HEK293 (cell line): ENCODE data around the gene PACS2.
"Not testable (repeated sequence)": the region's sequence is repeated elsewhere in the genome, so short reads cannot be mapped to it uniquely, and the experiment has no call there.

Experiments
- BCL11B ChIP-seq: fragments of 450-650 bp; formaldehyde crosslinking; IDR thresholded peaks from 2 replicates; pipeline ENCODE4 v1.5.1; 2016; ENCODE audit warnings: low read depth, missing biosample characterization, missing genetic modification characterization
- CTCF ChIP-seq: fragments of 450-650 bp; formaldehyde crosslinking; IDR thresholded peaks from 2 replicates; pipeline ENCODE4 v1.5.1; 2016; ENCODE audit warnings: missing biosample characterization, missing genetic modification characterization
- KLF9 ChIP-seq: fragments of 450-650 bp; formaldehyde crosslinking; IDR thresholded peaks from 2 replicates; pipeline ENCODE4 v1.5.1; 2016; ENCODE audit warnings: missing biosample characterization, missing genetic modification characterization, low read depth
- ZBTB10 ChIP-seq: fragments of 450-650 bp; formaldehyde crosslinking; IDR thresholded peaks from 2 replicates; pipeline ENCODE4 v1.5.1; 2016; ENCODE audit warnings: missing biosample characterization, missing genetic modification characterization
- ZBTB11 ChIP-seq: fragments of 450-650 bp; formaldehyde crosslinking; conservative IDR thresholded peaks from 2 replicates; pipeline ENCODE4 v1.5.1; 2016; ENCODE audit warnings: low read depth, missing biosample characterization, missing genetic modification characterization
- ZFP69B ChIP-seq: fragments of 450-650 bp; formaldehyde crosslinking; IDR thresholded peaks from 2 replicates; pipeline ENCODE4 v1.5.1; 2016; ENCODE audit warnings: missing biosample characterization, missing genetic modification characterization
- ZNF558 ChIP-seq: fragments of 450-650 bp; formaldehyde crosslinking; IDR thresholded peaks from 2 replicates; pipeline ENCODE4 v1.5.1; 2016; ENCODE audit warnings: missing biosample characterization, missing genetic modification characterization
- ZNF660 ChIP-seq: fragments of 450-650 bp; IDR thresholded peaks from 2 replicates; pipeline ENCODE4 v1.5.1; 2018; ENCODE audit warnings: missing biosample characterization, mild to moderate bottlenecking, missing genetic modification characterization
- ZNF792 ChIP-seq: fragments of 450-650 bp; formaldehyde crosslinking; IDR thresholded peaks from 2 replicates; pipeline ENCODE4 v1.5.1; 2016; ENCODE audit warnings: missing biosample characterization, missing genetic modification characterization
- TF ChIP-seq, protein P1 (sequence below): fragments of 450-650 bp; formaldehyde crosslinking; IDR thresholded peaks from 2 replicates; pipeline ENCODE4 v1.5.1; 2016; ENCODE audit warnings: missing biosample characterization, missing genetic modification characterization
- TF ChIP-seq, protein P2 (sequence below): sonication (generic); formaldehyde crosslinking; IDR thresholded peaks from 2 replicates; pipeline ENCODE4 v1.8.1; 2022; ENCODE audit warnings: mild to moderate bottlenecking, moderate library complexity, missing genetic modification reagents
- TF ChIP-seq, protein P3 (sequence below): fragments of 450-650 bp; formaldehyde crosslinking; IDR thresholded peaks from 2 replicates; pipeline ENCODE4 v1.5.1; 2016; ENCODE audit warnings: missing biosample characterization, missing genetic modification characterization

DNA sequence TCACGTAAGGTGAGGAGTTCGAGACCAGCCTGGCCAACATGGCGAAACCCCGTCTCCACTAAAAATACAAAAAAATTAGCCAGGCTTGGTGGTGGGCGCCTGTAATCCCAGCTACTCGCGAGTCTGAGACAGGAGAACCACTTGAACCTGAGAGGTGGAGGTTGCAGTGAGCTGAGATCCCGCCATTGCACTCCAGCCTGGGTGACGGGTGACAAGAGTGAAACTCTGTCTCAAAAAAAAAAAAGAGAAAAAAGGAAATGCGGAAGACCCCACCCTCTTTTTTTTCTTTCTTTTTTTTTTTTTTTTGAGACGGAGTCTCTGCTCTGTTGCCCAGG lies 12.7 kb upstream of the PACS2 start:
- not testable (repeated sequence) for TF ChIP-seq CTCF (tag by site-specific recombination); ZFP69B; KLF9 (tag by site-specific recombination); ZNF558; ZBTB11 (tag by site-specific recombination); ZNF792 (tag by site-specific recombination); ZNF660 (tag by site-specific recombination); BCL11B (tag by site-specific recombination); ZBTB10 (tag by site-specific recombination)
- TF ChIP-seq, protein P1, sequence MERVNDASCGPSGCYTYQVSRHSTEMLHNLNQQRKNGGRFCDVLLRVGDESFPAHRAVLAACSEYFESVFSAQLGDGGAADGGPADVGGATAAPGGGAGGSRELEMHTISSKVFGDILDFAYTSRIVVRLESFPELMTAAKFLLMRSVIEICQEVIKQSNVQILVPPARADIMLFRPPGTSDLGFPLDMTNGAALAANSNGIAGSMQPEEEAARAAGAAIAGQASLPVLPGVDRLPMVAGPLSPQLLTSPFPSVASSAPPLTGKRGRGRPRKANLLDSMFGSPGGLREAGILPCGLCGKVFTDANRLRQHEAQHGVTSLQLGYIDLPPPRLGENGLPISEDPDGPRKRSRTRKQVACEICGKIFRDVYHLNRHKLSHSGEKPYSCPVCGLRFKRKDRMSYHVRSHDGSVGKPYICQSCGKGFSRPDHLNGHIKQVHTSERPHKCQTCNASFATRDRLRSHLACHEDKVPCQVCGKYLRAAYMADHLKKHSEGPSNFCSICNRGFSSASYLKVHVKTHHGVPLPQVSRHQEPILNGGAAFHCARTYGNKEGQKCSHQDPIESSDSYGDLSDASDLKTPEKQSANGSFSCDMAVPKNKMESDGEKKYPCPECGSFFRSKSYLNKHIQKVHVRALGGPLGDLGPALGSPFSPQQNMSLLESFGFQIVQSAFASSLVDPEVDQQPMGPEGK (tag by site-specific recombination), result not testable (repeated sequence)
- TF ChIP-seq, protein P2, sequence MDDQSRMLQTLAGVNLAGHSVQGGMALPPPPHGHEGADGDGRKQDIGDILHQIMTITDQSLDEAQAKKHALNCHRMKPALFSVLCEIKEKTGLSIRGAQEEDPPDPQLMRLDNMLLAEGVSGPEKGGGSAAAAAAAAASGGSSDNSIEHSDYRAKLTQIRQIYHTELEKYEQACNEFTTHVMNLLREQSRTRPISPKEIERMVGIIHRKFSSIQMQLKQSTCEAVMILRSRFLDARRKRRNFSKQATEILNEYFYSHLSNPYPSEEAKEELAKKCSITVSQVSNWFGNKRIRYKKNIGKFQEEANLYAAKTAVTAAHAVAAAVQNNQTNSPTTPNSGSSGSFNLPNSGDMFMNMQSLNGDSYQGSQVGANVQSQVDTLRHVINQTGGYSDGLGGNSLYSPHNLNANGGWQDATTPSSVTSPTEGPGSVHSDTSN (CRISPR knock-in tag), result not testable (repeated sequence)
- TF ChIP-seq, protein P3, sequence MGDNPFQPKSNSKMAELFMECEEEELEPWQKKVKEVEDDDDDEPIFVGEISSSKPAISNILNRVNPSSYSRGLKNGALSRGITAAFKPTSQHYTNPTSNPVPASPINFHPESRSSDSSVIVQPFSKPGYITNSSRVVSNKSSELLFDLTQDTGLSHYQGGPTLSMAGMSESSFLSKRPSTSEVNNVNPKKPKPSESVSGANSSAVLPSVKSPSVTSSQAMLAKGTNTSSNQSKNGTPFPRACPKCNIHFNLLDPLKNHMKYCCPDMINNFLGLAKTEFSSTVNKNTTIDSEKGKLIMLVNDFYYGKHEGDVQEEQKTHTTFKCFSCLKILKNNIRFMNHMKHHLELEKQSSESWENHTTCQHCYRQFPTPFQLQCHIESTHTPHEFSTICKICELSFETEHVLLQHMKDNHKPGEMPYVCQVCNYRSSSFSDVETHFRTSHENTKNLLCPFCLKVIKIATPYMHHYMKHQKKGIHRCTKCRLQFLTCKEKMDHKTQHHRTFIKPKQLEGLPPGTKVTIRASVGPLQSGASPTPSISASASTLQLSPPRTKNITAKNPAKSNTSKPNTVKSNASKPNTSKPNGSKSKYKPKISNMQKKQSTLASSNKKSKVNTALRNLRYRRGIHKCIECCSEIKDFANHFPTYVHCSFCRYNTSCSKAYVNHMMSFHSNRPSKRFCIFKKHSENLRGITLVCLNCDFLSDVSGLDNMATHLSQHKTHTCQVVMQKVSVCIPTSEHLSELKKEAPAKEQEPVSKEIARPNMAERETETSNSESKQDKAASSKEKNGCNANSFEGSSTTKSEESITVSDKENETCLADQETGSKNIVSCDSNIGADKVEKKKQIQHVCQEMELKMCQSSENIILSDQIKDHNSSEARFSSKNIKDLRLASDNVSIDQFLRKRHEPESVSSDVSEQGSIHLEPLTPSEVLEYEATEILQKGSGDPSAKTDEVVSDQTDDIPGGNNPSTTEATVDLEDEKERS (tag by site-specific recombination), result not testable (repeated sequence)
